H1 (cell line): Measurements from ENCODE around the gene ANGPTL4.
"Not testable (repeated sequence)": the region's sequence is repeated elsewhere in the genome, so short reads cannot be mapped to it uniquely, and the experiment has no call there.

Experiments used
- ASH2L ChIP-seq: fragments of 200-600, 300-600 bp; sonication (generic); IDR thresholded peaks from one replicate; pipeline ENCODE4 v1.7.1; 2017; ENCODE audit warnings: low read length
- CTCF ChIP-seq, 3 experiments: IDR thresholded peaks; 1 replicate in 2 of 3; 2 replicates in 1 of 3; pipeline versions ENCODE4 v1.5.1 to v1.6.1; 2011; ENCODE audit warnings: low read length in 3 of 3, mild to moderate bottlenecking in 3 of 3, inconsistent platforms in 2 of 3, low read depth in 1 of 3, moderate library complexity in 1 of 3; ENCODE audit not compliant: insufficient read depth in 1 of 3; ENCODE audit errors: control extremely low read depth in 1 of 3
- EGR1 ChIP-seq: IDR thresholded peaks from 2 replicates; pipeline ENCODE4 v1.6.1; 2011; ENCODE audit warnings: low read depth, low read length, borderline replicate concordance
- EP300 ChIP-seq, 2 experiments: IDR thresholded peaks; 1 replicate in 1 of 2; 2 replicates in 1 of 2; pipeline ENCODE4 v1.6.1; 2011 to 2012; ENCODE audit warnings: low read depth in 2 of 2, low read length in 2 of 2, mild to moderate bottlenecking in 2 of 2, borderline replicate concordance in 1 of 2, inconsistent platforms in 1 of 2, moderate library complexity in 1 of 2
- GABPA ChIP-seq: IDR thresholded peaks from 2 replicates; pipeline ENCODE4 v1.6.1; 2011; ENCODE audit warnings: mild to moderate bottlenecking, low read length, moderate library complexity, borderline replicate concordance; ENCODE audit not compliant: insufficient read depth
- HDAC2 ChIP-seq, 2 experiments: fragments of 300-600 bp in 1 of 2; sonication (generic) in 1 of 2; IDR thresholded peaks; 2 replicates each; pipeline ENCODE4 v1.6.1; 2011 to 2012; ENCODE audit warnings: low read depth in 2 of 2, low read length in 2 of 2, mild to moderate bottlenecking in 2 of 2, moderate library complexity in 2 of 2, borderline replicate concordance in 1 of 2, inconsistent platforms in 1 of 2
- KDM5A ChIP-seq: fragments of 200-600 bp; IDR thresholded peaks from 2 replicates; pipeline ENCODE4 v1.7.1; 2012; ENCODE audit warnings: mild to moderate bottlenecking, low read length, inconsistent platforms, mixed read lengths
- PHF8 ChIP-seq: fragments of 200-600 bp; sonication (generic); conservative IDR thresholded peaks from 2 replicates; pipeline ENCODE4 v1.7.1; 2012; ENCODE audit warnings: low read depth, mild to moderate bottlenecking, inconsistent platforms, low read length, moderate library complexity
- POLR2A ChIP-seq, 2 experiments: IDR thresholded peaks; 1 replicate in 1 of 2; 2 replicates in 1 of 2; pipeline ENCODE4 v1.6.1; 2011; ENCODE audit warnings: low read depth in 2 of 2, low read length in 2 of 2, mild to moderate bottlenecking in 2 of 2; ENCODE audit errors: control extremely low read depth in 1 of 2
- POLR2AphosphoS5 ChIP-seq: IDR thresholded peaks from 2 replicates; pipeline ENCODE4 v1.6.1; 2011; ENCODE audit warnings: low read depth, low read length
- SIRT6 ChIP-seq: IDR thresholded peaks from one replicate; pipeline ENCODE4 v1.7.1; 2012; ENCODE audit warnings: low read length, inconsistent platforms
- SP1 ChIP-seq: IDR thresholded peaks from 2 replicates; pipeline ENCODE4 v1.6.1; 2011; ENCODE audit warnings: low read depth, low read length
- USF2 ChIP-seq: IDR thresholded peaks from 2 replicates; pipeline ENCODE4 v1.6.1; 2011; ENCODE audit warnings: low read length, improper control_type of control experiment
- ZNF274 ChIP-seq: IDR thresholded peaks from 2 replicates; pipeline ENCODE4 v1.7.0; 2012; ENCODE audit warnings: low read length, borderline replicate concordance; ENCODE audit errors: extremely low read depth

GRCh38 chr19:8349629-8350372 is 14.2 kb upstream of the ANGPTL4 start:
- TF ChIP-seq HDAC2 (IDR thresholded peaks at IDR 0.05; ENCODE audit: borderline replicate concordance in 1 of 2, low read depth in 2 of 2, low read length in 2 of 2); CTCF (IDR thresholded peaks at IDR 0.05; ENCODE audit: control extremely low read depth in 1 of 3, insufficient read depth in 1 of 3, low read depth in 1 of 3, low read length in 3 of 3); EP300 (IDR thresholded peaks at IDR 0.05; ENCODE audit: borderline replicate concordance in 1 of 2, low read depth in 2 of 2, low read length in 2 of 2); USF2; SP1; ASH2L; POLR2AphosphoS5; PHF8; EGR1; POLR2A (IDR thresholded peaks at IDR 0.05; ENCODE audit: control extremely low read depth in 1 of 2, low read depth in 2 of 2, low read length in 2 of 2); SIRT6; ZNF274; KDM5A; GABPA: not testable (repeated sequence)
